SW480 (cell line): ENCODE data around the gene SNAPC3.
"Not testable (repeated sequence)": the region's sequence is repeated elsewhere in the genome, so short reads cannot be mapped to it uniquely, and the experiment has no call there.

ENCODE experiments used
- DNase-seq: peaks from one replicate; pipeline ENCODE4 v3.0.0-alpha.2; 2016; ENCODE audit warnings: low spot score

Gene SNAPC3

GRCh38 chr9:15422372-15423230 is at the start of gene SNAPC3:
Gene SNAPC3, plus strand, starts transcription at chr9:15422876. Its CDS starts 4 bp downstream, at chr9:15422880.
- peak; percentile 92 for DNase-seq

GRCh38 chr9:15373881-15374280 is 48.8 kb upstream of the SNAPC3 start:
- DNase-seq, result no peak

GRCh38 chr9:15374310-15374709 is 48.4 kb upstream of the SNAPC3 start:
- no peak for DNase-seq

- DNase-seq, result no peak
Measured at GRCh38 chr9:15374825-15375224, 47.9 kb upstream of the SNAPC3 start.

- no peak for DNase-seq
Measured at GRCh38 chr9:15377625-15378540, 44.8 kb upstream of the SNAPC3 start.

- DNase-seq, result peak; percentile 63
Measured at GRCh38 chr9:15379317-15379716, 43.4 kb upstream of the SNAPC3 start.

- DNase-seq, result not testable (repeated sequence)
Measured at GRCh38 chr9:15379888-15380287, 42.8 kb upstream of the SNAPC3 start.

- DNase-seq, result no peak
Measured at GRCh38 chr9:15381491-15381890, 41.2 kb upstream of the SNAPC3 start.

- no peak for DNase-seq
Measured at GRCh38 chr9:15386465-15386864, 36.2 kb upstream of the SNAPC3 start.

- no peak for DNase-seq
Measured at GRCh38 chr9:15389173-15389572, 33.5 kb upstream of the SNAPC3 start.

GRCh38 chr9:15389631-15390030 is 33.0 kb upstream of the SNAPC3 start:
- no peak for DNase-seq

- no peak for DNase-seq
Measured at GRCh38 chr9:15390201-15390600, 32.5 kb upstream of the SNAPC3 start.

- no peak for DNase-seq
Measured at GRCh38 chr9:15392363-15392762, 30.3 kb upstream of the SNAPC3 start.

- DNase-seq, result no peak
Measured at GRCh38 chr9:15400281-15400941, 22.3 kb upstream of the SNAPC3 start.

GRCh38 chr9:15401266-15401665 is 21.4 kb upstream of the SNAPC3 start:
- DNase-seq, result no peak

- DNase-seq, result peak; percentile 36
Measured at GRCh38 chr9:15403155-15403554, 19.5 kb upstream of the SNAPC3 start.

GRCh38 chr9:15404171-15404570 is 18.5 kb upstream of the SNAPC3 start:
- DNase-seq, result no peak

- DNase-seq, result peak; percentile 9
Measured at GRCh38 chr9:15416880-15417279, 5.8 kb upstream of the SNAPC3 start.

GRCh38 chr9:15417626-15418025 is 5.0 kb upstream of the SNAPC3 start:
- no peak for DNase-seq

GRCh38 chr9:15420796-15421195 is 1.9 kb upstream of the SNAPC3 start:
- no peak for DNase-seq

- DNase-seq, result no peak
Measured at GRCh38 chr9:15421532-15421931, 1.1 kb upstream of the SNAPC3 start.

GRCh38 chr9:15421990-15422371 is 695 bp upstream of the SNAPC3 start:
- DNase-seq, result peak; percentile 3
